Prostate gland (tissue), 2 donors: ENCODE data around the gene KATNB1.

Experiments
- POLR2A ChIP-seq: fragments of 450-650 bp; IDR thresholded peaks from one replicate; pipeline ENCODE4 v1.6.1; 2016; ENCODE audit warnings: antibody characterized with exemption, mild to moderate bottlenecking
- POLR2AphosphoS5 ChIP-seq: sonication (generic); formaldehyde crosslinking; IDR thresholded peaks from one replicate; pipeline ENCODE4 v1.6.1; 2017; ENCODE audit warnings: antibody characterized with exemption
- TF ChIP-seq, protein P1 (sequence below), 4 experiments: fragments of 200-600 bp in 2 of 4; fragments of 450-650 bp in 2 of 4; sonication (generic) in 2 of 4; IDR thresholded peaks; 1 replicate in 3 of 4; 2 replicates in 1 of 4; pipeline ENCODE4 v1.5.1; 2016 to 2019; ENCODE audit warnings: antibody characterized with exemption in 4 of 4, mild to moderate bottlenecking in 2 of 4, moderate library complexity in 2 of 4

DNA sequence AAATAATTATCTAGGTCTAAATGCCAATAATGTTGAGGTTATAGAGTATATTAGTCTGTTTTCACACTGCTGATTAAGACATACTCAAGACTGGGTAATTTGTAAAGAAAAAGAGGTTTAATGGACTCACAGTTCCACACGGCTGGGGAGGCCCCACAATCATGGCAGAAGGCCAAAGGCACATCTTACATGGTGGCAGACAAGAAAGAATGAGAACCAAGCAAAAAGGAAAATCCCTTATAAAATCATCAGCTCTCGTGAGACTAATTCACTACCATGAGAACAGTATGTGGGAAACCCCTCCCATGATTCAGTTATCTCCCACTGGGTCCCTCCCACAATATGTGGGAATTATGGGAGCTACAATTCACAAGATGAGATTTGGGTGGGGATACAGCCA, 2.9 kb upstream of the KATNB1 start:
- TF ChIP-seq, protein P1, sequence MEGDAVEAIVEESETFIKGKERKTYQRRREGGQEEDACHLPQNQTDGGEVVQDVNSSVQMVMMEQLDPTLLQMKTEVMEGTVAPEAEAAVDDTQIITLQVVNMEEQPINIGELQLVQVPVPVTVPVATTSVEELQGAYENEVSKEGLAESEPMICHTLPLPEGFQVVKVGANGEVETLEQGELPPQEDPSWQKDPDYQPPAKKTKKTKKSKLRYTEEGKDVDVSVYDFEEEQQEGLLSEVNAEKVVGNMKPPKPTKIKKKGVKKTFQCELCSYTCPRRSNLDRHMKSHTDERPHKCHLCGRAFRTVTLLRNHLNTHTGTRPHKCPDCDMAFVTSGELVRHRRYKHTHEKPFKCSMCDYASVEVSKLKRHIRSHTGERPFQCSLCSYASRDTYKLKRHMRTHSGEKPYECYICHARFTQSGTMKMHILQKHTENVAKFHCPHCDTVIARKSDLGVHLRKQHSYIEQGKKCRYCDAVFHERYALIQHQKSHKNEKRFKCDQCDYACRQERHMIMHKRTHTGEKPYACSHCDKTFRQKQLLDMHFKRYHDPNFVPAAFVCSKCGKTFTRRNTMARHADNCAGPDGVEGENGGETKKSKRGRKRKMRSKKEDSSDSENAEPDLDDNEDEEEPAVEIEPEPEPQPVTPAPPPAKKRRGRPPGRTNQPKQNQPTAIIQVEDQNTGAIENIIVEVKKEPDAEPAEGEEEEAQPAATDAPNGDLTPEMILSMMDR (IDR thresholded peaks at IDR 0.05), result no peak
- TF ChIP-seq POLR2A, result no peak
- TF ChIP-seq POLR2AphosphoS5, result no peak
